K562 (cell line): ENCODE measurements around the gene POLR3GL. TPM values are rescaled to one million over a fixed set of nuclear protein-coding genes. Genes with fewer than 3 reads are reported as not detected.
A peak's percentile ranks its signal among the peaks of the same experiment; 100 is the strongest.

ENCODE experiments used
- ARHGAP35 ChIP-seq: fragments of 450-650 bp; IDR thresholded peaks from 2 replicates; pipeline ENCODE4 v1.6.1; 2018; ENCODE audit not compliant: partially characterized antibody
- ATF7 ChIP-seq: fragments of 450-650 bp; IDR thresholded peaks from 2 replicates; pipeline ENCODE4 v1.7.1; 2014; ENCODE audit warnings: mild to moderate bottlenecking, moderate library complexity
- CBX2 ChIP-seq: fragments of 200-600 bp; sonication (generic); IDR thresholded peaks from one replicate; pipeline ENCODE4 v1.6.1; 2012; ENCODE audit warnings: mild to moderate bottlenecking, low read length, inconsistent platforms; ENCODE audit not compliant: insufficient read depth, poor library complexity, severe bottlenecking
- CHD1 ChIP-seq: fragments of 200-600 bp; sonication (generic); IDR thresholded peaks from one replicate; pipeline ENCODE4 v1.6.1; 2012; ENCODE audit warnings: mild to moderate bottlenecking, moderate library complexity, low read length, inconsistent platforms
- CREM ChIP-seq: IDR thresholded peaks from 2 replicates; pipeline ENCODE4 v1.6.1; 2014; ENCODE audit warnings: antibody characterized with exemption, low read depth
- CTBP1 ChIP-seq: fragments of 450-650 bp; IDR thresholded peaks from 2 replicates; pipeline ENCODE4 v1.6.1; 2016; ENCODE audit warnings: borderline replicate concordance
- EP400 ChIP-seq: fragments of 450-650 bp; IDR thresholded peaks from 2 replicates; pipeline ENCODE4 v1.6.1; 2017; ENCODE audit warnings: antibody characterized with exemption, mild to moderate bottlenecking, moderate library complexity
- HDAC1 ChIP-seq, 2 experiments: fragments of 450-650 bp; IDR thresholded peaks; 2 replicates each; pipeline ENCODE4 v1.6.1; 2016 to 2017; ENCODE audit warnings: inconsistent platforms in 1 of 2, mild to moderate bottlenecking in 1 of 2, moderate library complexity in 1 of 2
- KDM5B ChIP-seq: fragments of 200-600 bp; sonication (generic); IDR thresholded peaks from 2 replicates; pipeline ENCODE4 v1.6.1; 2012; ENCODE audit warnings: low read depth, mild to moderate bottlenecking, moderate library complexity, low read length, control low read depth, inconsistent platforms; ENCODE audit not compliant: insufficient replicate concordance
- MTF1 ChIP-seq: fragments of 250-450 bp; sonication (Bioruptor Pico); IDR thresholded peaks from 2 replicates; pipeline ENCODE4 v1.9.0; 2021; ENCODE audit warnings: moderate library complexity, mild to moderate bottlenecking, inconsistent platforms, borderline replicate concordance
- MYC ChIP-seq, 2 experiments: fragments of 250-450 bp in 1 of 2; sonication (Bioruptor Pico) in 1 of 2; IDR thresholded peaks; 2 replicates each; pipeline versions ENCODE4 v1.5.1 to v1.6.1; 2012 to 2021; ENCODE audit warnings: low read depth in 2 of 2, borderline replicate concordance in 1 of 2, improper control_type of control experiment in 1 of 2, low read length in 1 of 2, mild to moderate bottlenecking in 1 of 2, moderate library complexity in 1 of 2
- MYNN ChIP-seq, 2 experiments: sonication (generic); formaldehyde crosslinking in 1 of 2; IDR thresholded peaks; 2 replicates each; pipeline versions ENCODE4 v1.5.0 to v1.6.1; 2016 to 2020; ENCODE audit warnings: antibody characterized with exemption in 1 of 2, missing genetic modification reagents in 1 of 2
- NUFIP1 ChIP-seq: fragments of 450-650 bp; IDR thresholded peaks from 2 replicates; pipeline ENCODE4 v1.6.1; 2018; ENCODE audit not compliant: partially characterized antibody
- RBFOX2 ChIP-seq: fragments of 200-400 bp; formaldehyde crosslinking; IDR thresholded peaks from 2 replicates; pipeline ENCODE4 v1.6.1; 2017; ENCODE audit warnings: low read depth, mild to moderate bottlenecking, low read length, moderate library complexity
- RCOR1 ChIP-seq, 2 experiments: IDR thresholded peaks; 2 replicates each; pipeline ENCODE4 v1.6.1; 2012; ENCODE audit warnings: low read depth in 2 of 2, low read length in 2 of 2, borderline replicate concordance in 1 of 2, improper control_type of control experiment in 1 of 2
- SP2 ChIP-seq: IDR thresholded peaks from 2 replicates; pipeline ENCODE4 v1.6.1; 2011; ENCODE audit warnings: mild to moderate bottlenecking, low read depth, low read length, moderate library complexity; ENCODE audit not compliant: poor library complexity, severe bottlenecking; ENCODE audit errors: extremely low read depth
- ZBTB1 ChIP-seq: sonication (generic); formaldehyde crosslinking; IDR thresholded peaks from 2 replicates; pipeline ENCODE4 v1.8.1; 2023; ENCODE audit warnings: missing genetic modification reagents, low read depth, mild to moderate bottlenecking, borderline replicate concordance
- ZFX ChIP-seq: sonication (generic); formaldehyde crosslinking; IDR thresholded peaks from 2 replicates; pipeline ENCODE4 v1.8.0; 2022; ENCODE audit warnings: mild to moderate bottlenecking, missing genetic modification reagents, moderate library complexity
- ZKSCAN1 ChIP-seq: fragments of 150-350 bp; IDR thresholded peaks from 2 replicates; pipeline ENCODE4 v1.6.1; 2016; ENCODE audit warnings: low read depth, low read length
- ZNF384 ChIP-seq: IDR thresholded peaks from 2 replicates; pipeline ENCODE4 v1.6.1; 2012; ENCODE audit warnings: low read depth, low read length, improper control_type of control experiment
- ZSCAN32 ChIP-seq: fragments of 450-650 bp; formaldehyde crosslinking; IDR thresholded peaks from 2 replicates; pipeline ENCODE4 v1.4.0; 2020; ENCODE audit warnings: mild to moderate bottlenecking, moderate library complexity
- polyA plus RNA-seq, 8 experiments: library from polyadenylated mRNA; depleted of rRNA in 4 of 8; stranded (reverse) in 5 of 8; unstranded in 3 of 8; fragments of >200 nt; fragmentation: Nextera tagmentation in 2 of 8; fragmentation: Illumina TruSeq in 1 of 8; extraction: Ambion mirVana in 2 of 8; extraction: Trizol in 1 of 8; gene quantifications; 2 replicates each; pipeline versions ENCODE4 v1.2.1 to v1.2.3, GENCODE V29; 2011 to 2014; ENCODE audit warnings: inconsistent platforms in 1 of 8, missing spikeins in 1 of 8
- total RNA-seq, 7 experiments: library from RNA; depleted of rRNA in 6 of 7; stranded (reverse); fragments of >200 nt in 6 of 7; fragmentation: Illumina TruSeq in 2 of 7; extraction: Trizol in 2 of 7; gene quantifications; 2 replicates each; pipeline versions ENCODE4 v1.2.1 to v1.2.3, GENCODE V29; 2011 to 2021; ENCODE audit warnings: low replicate concordance in 1 of 7
- TF ChIP-seq, protein P1 (sequence below): fragments of 250-450 bp; sonication (Bioruptor Pico); IDR thresholded peaks from 2 replicates; pipeline ENCODE4 v1.8.0; 2021; ENCODE audit warnings: moderate library complexity, mild to moderate bottlenecking, inconsistent platforms
- TF ChIP-seq, protein P2 (sequence below): sonication (generic); formaldehyde crosslinking; IDR thresholded peaks from 2 replicates; pipeline ENCODE4 v1.8.0; 2022; ENCODE audit warnings: missing genetic modification reagents, mild to moderate bottlenecking, borderline replicate concordance

The POLR3GL gene
- total and polyA plus RNA-seq, 9 of the 15 experiments (the other 6 are each of a cell fraction or from before 2014, with no cell fraction given): 14.6 to 48.4 (median 38.2) TPM

DNA sequence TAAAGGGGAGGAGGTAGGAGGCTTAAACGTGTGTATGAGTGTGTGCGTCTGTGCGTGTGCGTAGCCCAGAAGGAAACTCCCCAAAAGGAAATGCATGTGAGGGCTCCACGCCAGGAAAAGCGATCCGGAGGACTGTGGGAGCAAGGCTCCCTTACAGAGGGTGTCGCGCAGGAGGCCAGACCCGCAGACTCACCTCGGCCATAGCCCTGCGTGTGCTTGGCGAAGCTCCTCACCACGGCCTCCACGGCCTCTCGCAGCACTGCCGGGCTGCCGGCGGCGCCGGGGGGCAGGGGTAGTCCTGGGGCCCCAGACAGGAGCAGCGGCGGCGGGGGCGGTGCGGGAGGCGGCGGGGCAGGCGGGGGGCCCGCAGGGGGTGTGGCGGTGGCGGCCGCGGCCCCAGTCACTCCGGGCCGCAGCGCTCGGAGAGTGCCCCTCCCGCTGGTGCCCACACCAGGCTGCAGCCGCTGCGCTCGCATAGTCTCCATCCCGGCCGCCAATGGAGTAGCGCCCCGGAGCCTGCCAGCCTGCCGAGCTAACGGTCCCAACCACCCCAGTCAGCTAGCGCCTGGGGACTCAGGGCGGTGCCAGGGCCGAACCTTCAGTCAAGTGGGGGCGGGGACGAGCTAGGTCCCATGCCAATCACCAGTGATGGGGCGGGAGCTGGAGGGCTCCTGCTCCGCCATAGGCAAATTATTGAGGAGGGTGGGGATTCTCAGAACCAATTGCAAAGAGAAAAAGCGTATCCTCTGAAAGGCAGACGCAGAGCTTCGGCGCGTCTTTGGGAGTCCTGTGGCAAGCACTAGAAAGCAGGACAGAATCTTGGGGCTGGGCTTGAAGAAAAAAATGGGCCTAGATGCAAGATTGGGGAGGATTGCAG, 6.8 kb upstream of the POLR3GL start, which contains the start of gene LIX1L (continued):
- TF ChIP-seq, protein P1, sequence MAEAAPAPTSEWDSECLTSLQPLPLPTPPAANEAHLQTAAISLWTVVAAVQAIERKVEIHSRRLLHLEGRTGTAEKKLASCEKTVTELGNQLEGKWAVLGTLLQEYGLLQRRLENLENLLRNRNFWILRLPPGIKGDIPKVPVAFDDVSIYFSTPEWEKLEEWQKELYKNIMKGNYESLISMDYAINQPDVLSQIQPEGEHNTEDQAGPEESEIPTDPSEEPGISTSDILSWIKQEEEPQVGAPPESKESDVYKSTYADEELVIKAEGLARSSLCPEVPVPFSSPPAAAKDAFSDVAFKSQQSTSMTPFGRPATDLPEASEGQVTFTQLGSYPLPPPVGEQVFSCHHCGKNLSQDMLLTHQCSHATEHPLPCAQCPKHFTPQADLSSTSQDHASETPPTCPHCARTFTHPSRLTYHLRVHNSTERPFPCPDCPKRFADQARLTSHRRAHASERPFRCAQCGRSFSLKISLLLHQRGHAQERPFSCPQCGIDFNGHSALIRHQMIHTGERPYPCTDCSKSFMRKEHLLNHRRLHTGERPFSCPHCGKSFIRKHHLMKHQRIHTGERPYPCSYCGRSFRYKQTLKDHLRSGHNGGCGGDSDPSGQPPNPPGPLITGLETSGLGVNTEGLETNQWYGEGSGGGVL (CRISPR knock-in tag): no peak
- TF ChIP-seq RCOR1 (IDR thresholded peaks at IDR 0.05; ENCODE audit: borderline replicate concordance in 1 of 2, low read depth in 2 of 2, low read length in 2 of 2) (peak in 1 of 2 experiments; percentile 4; a peak in 1 of 4 replicates), NUFIP1 (no peak), MYNN (IDR thresholded peaks at IDR 0.05) (peak; percentile 76), MYNN (CRISPR knock-in tag; IDR thresholded peaks at IDR 0.05) (no peak), EP400 (peak; percentile 36; the same call in 1 of the 2 replicates), MYC (IDR thresholded peaks at IDR 0.05; ENCODE audit: low read depth, low read length) (peak; percentile 38), MYC (CRISPR knock-in tag; IDR thresholded peaks at IDR 0.05; ENCODE audit: borderline replicate concordance, low read depth) (no peak), CBX2 (no peak), CTBP1 (peak; percentile 28; the same call in 1 of the 2 replicates), KDM5B (peak; percentile 82), RBFOX2 (peak; percentile 76), ZNF384 (0 out of 2 replicates have a peak, but pooled peaks have one; percentile 24), SP2 (peak; percentile 60), ATF7 (peak; percentile 38), ZKSCAN1 (no peak), HDAC1 (IDR thresholded peaks at IDR 0.05) (peak in 1 of 2 experiments; percentile 47; a peak in 2 of 4 replicates), CHD1 (peak; percentile 58), MTF1 (CRISPR knock-in tag) (no peak), ARHGAP35 (no peak), ZSCAN32 (CRISPR knock-in tag) (0 out of 2 replicates have a peak, but pooled peaks have one; percentile 29), ZBTB1 (CRISPR knock-in tag) (no peak; the same call in 1 of the 2 replicates), ZFX (CRISPR knock-in tag) (peak; percentile 69), CREM (peak; percentile 55; the same call in 1 of the 2 replicates)
- TF ChIP-seq, protein P2, sequence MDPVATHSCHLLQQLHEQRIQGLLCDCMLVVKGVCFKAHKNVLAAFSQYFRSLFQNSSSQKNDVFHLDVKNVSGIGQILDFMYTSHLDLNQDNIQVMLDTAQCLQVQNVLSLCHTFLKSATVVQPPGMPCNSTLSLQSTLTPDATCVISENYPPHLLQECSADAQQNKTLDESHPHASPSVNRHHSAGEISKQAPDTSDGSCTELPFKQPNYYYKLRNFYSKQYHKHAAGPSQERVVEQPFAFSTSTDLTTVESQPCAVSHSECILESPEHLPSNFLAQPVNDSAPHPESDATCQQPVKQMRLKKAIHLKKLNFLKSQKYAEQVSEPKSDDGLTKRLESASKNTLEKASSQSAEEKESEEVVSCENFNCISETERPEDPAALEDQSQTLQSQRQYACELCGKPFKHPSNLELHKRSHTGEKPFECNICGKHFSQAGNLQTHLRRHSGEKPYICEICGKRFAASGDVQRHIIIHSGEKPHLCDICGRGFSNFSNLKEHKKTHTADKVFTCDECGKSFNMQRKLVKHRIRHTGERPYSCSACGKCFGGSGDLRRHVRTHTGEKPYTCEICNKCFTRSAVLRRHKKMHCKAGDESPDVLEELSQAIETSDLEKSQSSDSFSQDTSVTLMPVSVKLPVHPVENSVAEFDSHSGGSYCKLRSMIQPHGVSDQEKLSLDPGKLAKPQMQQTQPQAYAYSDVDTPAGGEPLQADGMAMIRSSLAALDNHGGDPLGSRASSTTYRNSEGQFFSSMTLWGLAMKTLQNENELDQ (CRISPR knock-in tag): no peak
